NCI-H524 (cell line): ENCODE measurements around the gene SPATA25.
"Not testable (repeated sequence)": the region's sequence is repeated elsewhere in the genome, so short reads cannot be mapped to it uniquely, and the experiment has no call there.

Experiments used
- DNase-seq, 2 experiments: peaks; one replicate each; lab custom pipeline; 2025; lab: John Stamatoyannopoulos, UW

SPATA25 gene, protein sequence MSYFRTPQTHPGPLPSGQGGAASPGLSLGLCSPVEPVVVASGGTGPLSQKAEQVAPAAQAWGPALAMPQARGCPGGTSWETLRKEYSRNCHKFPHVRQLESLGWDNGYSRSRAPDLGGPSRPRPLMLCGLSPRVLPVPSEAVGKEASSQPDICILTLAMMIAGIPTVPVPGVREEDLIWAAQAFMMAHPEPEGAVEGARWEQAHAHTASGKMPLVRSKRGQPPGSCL

DNA sequence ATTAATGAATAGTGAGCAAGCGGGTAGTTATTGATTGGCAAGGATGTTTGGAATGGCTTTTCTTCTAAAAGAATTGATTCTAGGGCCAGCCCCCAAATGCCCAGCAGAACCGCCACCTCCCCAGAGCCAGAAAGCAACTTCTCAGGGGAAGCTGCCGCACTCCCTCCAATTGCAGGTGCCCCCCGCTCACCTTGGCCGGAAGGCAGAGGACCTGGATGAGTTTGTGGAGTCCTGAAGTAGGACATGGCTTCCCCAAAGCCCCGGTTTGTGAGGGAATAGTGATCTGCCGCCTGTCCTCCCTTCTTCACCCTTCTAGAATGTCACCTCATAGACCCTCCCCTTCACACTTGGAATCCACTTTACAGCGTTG lies at the start of gene SPATA25:
TSS of gene SPATA25 (minus strand) at position 277 of the 370 bp plus-strand sequence. CDS start at position 245, 32 bp downstream.
- DNase-seq: no peak

DNA sequence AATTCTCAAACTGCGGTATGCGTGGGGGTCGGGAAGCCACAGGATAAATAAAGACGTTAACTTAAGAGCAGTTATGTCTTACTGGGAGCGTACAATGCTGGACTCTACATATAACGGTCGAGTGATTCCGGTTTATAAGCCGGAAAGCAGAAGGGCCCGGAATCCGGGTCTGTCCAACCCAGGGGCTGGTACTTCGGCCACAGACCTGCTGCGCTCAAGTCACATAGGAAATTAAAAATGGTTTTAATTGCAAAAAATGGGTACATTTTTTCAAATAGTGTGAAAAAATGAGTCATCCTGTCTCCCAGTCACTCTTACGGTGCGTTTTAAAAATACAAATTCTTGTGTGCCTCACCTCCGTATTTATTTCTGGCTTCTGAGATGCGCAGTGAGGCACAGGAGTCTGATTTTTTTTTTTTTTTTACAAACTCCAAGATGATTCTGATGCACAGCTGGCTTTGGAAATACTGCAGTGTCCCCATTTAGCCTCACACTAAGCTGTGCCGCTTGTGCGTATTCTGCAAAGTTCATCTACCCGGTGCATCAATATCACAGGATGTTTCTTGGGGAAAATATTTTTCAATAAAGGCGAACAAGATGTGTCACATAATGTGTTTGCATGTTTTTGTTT lies 48.1 kb upstream of the SPATA25 start:
- DNase-seq: no peak

DNA sequence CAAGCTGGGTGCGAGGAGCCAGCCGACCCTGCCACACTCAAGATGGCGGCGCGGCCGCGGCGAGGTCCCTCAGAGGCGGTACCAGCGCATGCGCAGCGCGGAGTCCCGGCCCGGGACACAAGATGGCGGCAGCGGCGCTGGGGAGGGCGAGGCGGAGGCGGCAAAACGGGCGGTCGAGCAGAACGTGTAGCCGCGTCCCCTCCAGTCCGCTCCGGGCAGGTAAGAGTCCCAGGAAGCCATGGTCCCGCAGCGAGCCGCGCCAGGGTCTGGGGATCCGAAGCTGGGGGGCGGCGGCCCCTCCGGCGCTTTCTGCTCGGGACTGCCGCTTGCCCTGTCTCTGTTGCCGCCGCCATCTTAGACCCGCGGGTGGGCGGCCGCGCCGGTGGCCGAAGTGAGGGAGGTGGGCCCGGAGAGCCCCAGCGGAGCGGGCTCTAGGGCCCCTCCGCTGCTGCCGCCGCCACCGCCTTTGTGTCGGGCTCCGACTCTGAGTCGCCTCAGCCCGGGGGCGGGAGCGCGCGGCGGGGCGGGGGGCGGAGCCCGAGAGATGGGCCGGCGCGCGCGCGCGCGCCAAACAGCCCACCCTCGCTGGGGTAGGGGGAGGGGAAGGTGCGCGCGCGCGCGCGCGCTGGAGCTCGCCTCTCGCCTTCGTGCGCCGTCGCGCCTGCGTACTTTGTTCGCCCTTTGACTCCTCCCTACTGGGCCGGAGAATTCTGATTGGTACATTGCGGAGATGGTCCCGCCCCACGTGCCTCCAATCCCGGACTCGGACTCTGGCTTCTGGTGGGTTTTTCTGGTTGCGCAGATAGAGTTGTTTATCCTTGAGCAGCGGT lies 47.4 kb upstream of the SPATA25 start, which contains the start of gene PCIF1:
TSS of gene PCIF1 (plus strand) at position 98 of the 830 bp plus-strand sequence. CDS start 4,317 bp downstream, outside the sequence.
- DNase-seq: peak; percentile 94 to 97

- peak; percentile 45 to 76 for DNase-seq
Measured at GRCh38 chr20:45934046-45934585, 46.7 kb upstream of the SPATA25 start.

GRCh38 chr20:45933266-45934045 lies 46.0 kb upstream of the SPATA25 start:
- peak; percentile 86 to 91 for DNase-seq

- DNase-seq: not testable (repeated sequence)
Measured at GRCh38 chr20:45931680-45932079, 44.3 kb upstream of the SPATA25 start.

GRCh38 chr20:45927071-45927878 lies 39.9 kb upstream of the SPATA25 start:
- no peak for DNase-seq

DNA sequence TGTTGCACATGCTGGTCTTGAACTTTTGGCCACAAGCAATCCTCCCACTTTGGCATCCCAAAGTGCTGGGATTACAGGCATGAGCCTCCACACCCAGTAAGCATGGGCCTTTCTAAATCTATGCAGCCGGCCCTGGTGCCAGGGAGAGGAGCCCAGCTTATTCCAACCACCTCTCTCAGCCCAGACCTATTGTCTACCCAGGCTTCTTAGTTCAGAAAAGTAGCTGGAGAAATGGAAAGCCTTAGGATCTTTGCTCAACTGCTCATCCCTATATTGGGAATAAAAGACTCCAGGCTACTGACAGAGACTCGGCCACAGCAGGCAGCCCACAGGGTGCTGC lies 39.3 kb upstream of the SPATA25 start:
- DNase-seq: no peak

GRCh38 chr20:45925821-45926506 lies 38.5 kb upstream of the SPATA25 start:
- no peak for DNase-seq

DNA sequence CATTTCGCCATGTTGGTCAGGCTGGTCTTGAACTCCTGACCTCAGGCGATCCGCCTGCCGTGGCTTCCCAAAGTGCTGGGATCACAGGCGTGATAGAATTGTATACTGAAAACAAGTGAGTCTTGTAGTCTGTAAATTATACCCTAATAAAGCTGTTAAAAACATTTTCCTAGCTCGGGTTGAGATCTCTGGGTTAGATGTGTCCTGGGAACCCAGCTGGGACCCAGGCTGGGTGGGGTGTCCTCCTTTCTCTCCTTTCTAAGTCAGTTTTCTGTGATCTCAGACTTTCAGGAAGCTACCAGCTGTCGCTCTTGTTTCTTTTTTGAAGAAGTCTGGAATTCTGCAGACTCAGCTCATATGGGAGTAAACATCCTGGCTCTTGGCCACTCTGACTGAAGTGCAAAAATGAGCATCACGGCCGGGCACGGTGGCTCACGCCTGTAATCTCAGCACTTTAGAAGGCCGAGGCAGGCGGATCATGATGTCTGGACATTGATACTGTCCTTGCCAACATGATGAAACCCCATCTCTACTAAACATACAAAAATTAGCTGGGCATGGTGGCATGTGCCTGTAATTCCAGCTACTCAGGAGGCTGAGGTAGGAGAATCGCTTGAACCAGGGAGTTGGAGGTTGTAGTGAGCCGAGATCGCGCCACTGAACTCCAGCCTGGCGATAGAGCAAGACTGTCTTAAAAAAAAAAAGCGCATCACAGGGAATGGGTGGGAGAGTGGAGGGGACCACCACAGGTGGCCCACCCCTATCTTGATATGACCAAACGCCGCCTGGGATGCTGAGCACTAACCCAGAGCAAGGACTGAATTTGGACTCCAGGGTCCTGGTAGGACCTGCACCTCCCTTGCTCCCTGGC lies 37.2 kb upstream of the SPATA25 start:
- no peak for DNase-seq

- DNase-seq: no peak
Measured at GRCh38 chr20:45921337-45922189, 34.1 kb upstream of the SPATA25 start.

DNA sequence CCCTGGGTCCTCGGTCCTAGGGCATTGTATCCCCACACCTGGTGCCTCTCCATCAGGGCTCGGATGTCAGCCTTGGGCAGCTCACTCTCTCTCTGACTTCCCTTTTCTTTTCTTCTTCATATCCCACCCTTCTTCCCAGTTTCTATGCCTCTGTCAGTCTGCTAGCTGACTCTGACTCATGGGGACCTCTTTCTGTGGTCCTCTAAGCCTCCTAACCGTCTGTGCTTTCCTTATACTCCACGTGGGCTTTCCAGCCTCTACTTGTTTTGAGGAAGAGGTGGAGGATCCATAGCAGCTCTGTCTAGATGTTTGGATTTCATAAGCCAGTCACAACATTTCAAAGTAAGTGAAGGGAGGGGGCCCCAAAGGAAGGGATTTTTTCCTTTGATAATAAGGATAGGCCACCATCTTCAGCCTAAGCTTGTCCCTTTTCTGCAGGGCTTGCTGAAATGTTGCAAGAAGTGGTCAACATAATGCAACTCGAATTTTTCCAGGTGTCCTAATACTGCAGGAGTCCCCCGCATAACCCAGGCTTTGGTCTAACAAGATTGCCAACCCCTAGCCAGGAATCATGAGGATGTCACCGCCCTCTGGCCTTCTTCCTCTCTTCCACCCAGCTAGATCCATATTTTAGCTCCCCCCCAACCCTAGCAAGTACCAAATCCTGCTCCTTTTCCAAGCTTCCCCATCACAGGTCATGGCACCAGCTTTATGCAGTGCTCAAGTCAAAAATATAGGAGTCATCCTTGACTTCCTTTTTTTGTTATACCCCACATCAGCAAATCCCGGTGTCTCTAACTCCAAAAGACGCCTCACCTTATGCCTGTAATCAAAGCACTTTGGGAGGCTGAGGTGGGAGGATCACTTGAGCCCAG lies 33.3 kb upstream of the SPATA25 start:
- DNase-seq: no peak

GRCh38 chr20:45919542-45920399 lies 32.3 kb upstream of the SPATA25 start:
- no peak for DNase-seq

DNA sequence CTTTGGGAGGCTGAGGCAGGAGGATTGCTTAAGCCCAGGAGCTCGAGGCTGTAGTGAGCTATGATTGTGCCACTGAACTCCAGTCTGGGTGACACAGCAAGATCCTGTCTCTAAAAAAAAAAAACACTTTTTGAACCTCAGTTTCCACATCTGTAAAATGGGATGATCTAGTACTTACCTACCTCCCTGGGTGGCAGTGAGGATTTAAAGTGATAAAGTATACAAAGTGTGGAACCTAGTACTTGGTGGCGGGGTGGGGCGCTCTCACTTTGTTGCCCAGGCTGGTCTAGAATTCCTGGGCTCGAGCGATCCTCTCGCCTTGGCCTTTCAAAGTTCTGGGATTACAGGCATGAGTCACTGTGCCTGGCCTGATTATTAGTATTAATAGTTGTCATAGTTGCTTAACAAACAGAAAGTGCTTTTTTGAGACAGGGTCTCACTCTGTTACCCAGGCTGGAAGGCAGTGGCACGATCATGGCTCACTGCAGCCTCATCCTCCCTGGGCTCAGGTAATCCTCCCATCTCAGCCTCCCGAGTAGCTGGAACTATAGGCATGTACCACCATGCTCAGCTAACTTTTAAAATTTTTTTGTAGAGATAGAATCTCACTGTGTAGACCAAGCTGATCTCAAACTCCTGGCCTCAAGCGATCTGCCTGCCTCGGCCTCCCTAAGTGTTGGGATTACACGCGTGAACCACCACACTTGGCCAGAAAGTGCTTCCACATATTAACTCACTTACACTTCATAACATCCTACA lies 31.5 kb upstream of the SPATA25 start:
- DNase-seq: no peak

- DNase-seq: no peak
Measured at GRCh38 chr20:45918182-45918737, 30.8 kb upstream of the SPATA25 start.
